ENCODE data around the gene SOCS4.

SOCS4 gene

DNA sequence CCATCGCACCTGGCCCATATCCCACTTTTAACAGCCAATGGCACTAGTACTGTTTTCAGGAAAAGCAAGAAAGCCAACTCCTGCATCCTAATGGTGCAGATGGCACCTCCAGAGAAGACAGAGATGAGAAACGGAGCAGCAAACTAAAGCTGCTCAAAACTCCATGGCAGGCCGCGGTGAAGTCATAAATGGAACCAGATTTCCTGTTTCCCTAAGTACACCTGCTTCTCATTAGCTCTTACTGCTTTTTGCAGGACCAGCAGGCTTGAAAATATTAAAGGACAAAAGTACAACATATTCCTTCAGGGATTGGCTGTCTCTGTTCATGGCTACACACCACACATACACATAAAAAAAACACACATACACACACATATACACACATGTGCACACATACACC lies 65.3 kb downstream of the SOCS4 start:
- DNase-seq = no peak

DNA sequence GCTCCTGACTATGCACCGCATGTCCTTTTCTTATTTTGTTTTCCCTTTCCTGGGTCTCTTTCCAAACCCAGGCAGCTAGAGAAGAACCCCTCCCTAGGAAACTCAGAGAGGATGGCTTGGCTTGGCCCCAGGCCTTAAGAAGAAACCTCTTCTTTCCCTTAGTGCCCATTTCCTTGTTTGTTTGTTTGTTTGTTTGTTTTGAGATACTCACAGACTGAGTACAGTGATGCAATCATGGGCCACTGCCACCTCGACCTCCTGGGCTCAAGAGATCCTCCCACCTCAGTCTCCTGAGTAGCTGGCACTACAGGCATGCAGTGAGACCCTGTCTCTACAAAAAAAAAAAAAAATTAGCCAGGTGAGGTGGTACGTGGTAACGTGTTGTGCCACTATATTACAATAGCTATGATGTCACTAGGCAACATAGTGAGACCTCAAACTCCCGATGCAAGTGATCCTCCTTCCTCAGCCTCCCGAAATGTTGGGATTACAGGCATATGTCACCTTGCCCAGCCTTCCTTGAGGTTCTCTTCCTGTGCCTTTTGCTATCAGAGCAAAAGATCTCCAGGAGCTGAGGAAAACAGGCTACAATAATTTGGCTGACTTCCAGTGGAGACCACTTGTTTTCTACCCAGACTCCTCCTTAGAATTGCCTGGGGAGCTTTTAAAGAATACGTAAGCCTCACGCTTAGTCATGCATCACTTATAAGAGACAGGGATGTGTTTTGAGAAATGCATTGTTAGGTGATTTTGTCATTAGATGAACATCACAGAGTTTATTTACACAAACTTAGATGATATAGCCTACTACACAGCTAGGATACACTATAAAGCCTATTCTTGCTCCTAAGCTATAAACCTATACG lies 67.5 kb downstream of the SOCS4 start:
- no peak for DNase-seq

DNA sequence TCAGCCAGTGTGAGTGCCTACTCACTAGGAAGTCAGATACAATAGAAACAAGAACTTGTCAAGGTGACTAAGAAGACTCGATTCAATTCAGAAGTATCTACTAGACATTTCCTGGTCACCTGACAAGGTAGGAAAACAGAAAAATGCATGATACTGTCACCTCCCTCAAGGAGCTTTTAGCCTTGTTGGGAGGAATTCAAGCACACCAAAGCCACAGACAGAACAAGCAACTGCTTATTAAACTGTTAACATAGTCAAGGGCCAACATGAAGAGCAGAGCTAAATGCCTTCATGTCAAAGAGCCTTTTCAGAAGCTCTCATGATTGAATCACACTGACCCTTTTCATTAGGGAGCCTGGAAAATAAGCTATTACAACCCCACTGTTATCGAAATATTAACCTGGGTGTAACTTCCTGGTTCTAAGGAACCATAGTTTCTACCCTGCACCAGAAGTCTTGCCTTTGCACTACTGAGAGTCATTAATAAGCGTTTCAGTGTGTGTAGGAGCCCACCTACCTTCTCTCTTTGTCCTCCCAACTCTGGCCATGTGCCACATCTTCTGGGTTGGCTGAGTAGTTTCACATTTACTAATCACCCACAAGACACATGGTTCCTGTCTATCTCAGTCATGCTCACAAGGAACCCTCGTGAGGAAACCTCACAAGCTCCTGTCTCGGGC lies 71.0 kb downstream of the SOCS4 start:
- DNase-seq = peak; percentile 97 to 99

GRCh38 chr14:55098561-55098898 lies 71.5 kb downstream of the SOCS4 start:
- DNase-seq = no peak
